NCI-H1417 treated with DMSO at 0.1 percent for 48 hours (cell line): ENCODE measurements around the gene TUBGCP6.

Source experiments
- DNase-seq: peaks from one replicate; lab custom pipeline; 2025; lab: John Stamatoyannopoulos, UW

Gene TUBGCP6

GRCh38 chr22:50167689-50168489, 76.9 kb downstream of the TUBGCP6 start:
- DNase-seq = no peak
